HG02759 (cell line): Measurements from ENCODE around the gene MTREX.
"Not testable (repeated sequence)": the region's sequence is repeated elsewhere in the genome, so short reads cannot be mapped to it uniquely, and the experiment has no call there.

ENCODE experiments used
- ATAC-seq: cut with Tn5 transposase; IDR thresholded peaks from one replicate; pipeline ENCODE4 v1.9.1; 2021; ENCODE audit warnings: mild to moderate bottlenecking, moderate library complexity; ENCODE audit not compliant: unreplicated experiment

Gene MTREX

DNA sequence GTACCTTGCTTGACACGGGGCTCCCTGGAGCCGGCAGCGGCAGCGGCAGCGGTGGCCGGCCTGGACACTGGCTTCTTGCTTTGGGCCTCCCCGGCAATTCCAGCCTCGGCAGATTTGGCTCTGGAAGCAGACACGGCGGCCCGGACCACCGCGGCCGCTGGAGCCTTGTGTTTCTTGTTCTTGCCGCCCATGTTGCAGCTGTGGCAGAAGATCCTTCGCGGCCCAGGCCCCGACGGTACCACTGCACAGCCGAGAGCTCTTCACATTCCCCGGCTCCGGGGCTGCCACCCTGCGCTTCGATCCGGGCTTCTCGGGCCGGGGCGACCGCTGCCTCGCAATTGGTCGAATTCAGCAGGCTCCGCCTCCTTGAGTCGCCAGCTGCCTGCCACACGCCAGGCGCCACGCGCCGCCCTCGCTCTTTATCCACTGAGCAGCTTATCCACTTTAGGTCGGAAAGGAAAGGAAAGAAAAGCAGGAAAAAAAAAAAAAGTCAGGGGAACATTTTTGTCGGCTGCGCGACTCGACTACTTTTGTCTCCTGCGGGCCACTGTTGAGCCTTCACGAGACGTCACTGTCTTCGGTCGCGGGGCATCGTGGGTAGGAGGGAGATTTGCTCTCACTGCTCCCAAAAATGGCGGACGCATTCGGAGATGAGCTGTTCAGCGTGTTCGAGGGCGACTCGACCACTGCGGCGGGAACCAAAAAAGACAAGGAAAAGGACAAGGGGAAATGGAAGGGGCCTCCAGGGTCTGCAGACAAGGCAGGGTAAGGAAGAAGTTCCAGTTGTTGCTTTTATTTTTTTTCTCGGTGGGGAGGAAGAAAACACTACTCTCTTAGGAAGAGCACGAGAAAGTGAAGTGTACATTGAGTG is at the start of gene MTREX, which contains the start of gene DHX29:
MTREX (plus strand) TSS at position 607 of the 871 bp plus-strand sequence; CDS start at position 632, 25 bp downstream.
DHX29 (minus strand) TSS at position 312 of the 871 bp plus-strand sequence; CDS start at position 191, 121 bp downstream.
- peak; percentile 94 for ATAC-seq

DNA sequence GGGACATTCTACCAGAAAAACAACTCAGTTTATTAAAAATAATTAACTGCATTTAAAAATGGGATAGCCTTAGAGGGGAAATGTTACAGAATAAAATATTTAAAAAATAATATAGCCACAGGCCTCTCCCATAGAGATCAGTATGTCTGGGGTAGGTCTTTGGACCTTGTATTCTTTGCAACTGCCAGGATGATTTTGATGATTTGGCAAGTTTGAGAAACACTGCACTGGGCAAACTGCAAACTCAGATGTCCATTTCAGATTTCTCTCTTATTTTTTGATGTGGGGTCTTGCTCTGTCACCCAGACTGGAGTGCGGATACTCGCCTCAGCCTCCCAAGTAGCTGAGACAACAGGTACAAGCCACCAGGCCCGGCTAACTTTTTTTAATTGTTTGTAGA is 49.5 kb upstream of the MTREX start:
- no peak for ATAC-seq

GRCh38 chr5:55276771-55277170 is 31.0 kb upstream of the MTREX start:
- no peak for ATAC-seq

DNA sequence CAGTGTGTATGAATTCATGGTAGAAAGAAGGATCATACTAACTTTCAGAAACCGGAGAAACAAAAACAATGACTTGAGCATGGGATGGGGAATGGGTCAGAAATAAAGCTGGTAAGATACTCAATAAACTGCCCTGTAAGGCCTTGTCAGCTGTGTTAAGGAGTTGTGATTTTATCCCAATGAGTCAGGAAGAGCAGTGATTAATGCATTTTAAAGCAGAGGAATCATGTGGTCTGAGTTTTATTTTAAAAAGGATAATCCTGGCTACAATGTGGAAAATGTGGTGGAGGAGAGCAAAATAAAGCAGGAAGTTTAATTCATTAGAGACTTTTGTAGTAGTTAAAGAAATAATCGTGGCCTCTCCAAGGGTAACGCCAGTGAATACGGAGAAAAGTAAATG is 29.0 kb upstream of the MTREX start:
- no peak for ATAC-seq

- ATAC-seq = no peak
Measured at GRCh38 chr5:55286411-55286933, 21.3 kb upstream of the MTREX start.

DNA sequence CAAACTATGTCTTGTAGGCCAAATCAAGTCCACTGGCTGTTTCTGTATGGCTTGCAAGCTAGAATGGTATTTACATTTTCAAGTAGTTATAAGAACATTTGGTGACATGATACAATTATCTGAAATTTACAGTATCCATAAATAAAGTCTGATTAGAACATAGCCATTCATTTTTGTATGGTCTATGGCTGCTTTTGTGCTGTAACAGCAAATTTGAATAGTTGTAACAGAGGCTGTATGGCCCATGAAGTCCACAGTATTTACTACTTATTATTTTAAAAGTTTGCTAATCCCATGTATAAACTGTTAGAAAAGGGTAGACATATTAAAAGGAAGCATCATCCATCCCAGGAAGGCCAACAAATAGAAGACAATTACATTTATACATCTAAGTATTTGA is 18.0 kb upstream of the MTREX start:
- no peak for ATAC-seq

GRCh38 chr5:55290991-55291390 is 16.8 kb upstream of the MTREX start:
- no peak for ATAC-seq

DNA sequence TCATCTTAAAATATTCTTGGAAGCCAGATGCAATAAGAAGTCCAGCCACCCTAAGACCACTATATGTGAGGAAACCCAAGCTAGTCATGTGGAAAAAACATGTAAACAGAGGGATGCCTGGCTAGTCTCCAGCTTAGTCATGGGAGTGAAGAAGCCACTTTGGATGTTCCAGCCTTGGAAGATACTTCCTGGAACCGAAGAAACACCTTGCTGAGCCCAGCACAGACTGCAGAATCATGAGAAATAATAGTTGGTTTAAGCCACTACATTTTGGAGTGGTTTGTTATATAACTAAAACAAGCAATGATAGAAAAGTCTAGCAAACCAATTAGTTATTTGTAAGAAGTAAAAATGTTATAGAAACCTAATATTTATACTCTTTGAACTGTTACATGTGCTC is 12.9 kb upstream of the MTREX start:
- ATAC-seq = no peak

DNA sequence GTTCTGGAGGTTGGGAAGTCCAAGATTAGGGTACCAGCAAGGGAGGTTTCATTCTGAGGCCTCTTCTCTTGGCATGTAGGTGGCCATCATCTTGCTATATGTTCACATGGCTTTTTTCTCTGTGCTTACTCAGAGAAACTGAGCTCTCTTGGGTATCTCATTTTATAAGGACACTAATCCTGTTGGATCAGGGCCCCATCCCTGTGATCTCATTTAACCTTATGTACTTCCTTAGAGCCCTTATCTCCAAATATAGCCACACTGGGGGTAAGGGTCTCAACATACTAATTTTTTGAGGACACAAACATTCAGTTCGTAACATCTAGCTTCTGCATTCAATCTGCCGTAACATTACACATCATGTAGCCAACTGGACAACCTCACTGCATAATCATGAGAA is 6.9 kb upstream of the MTREX start:
- no peak for ATAC-seq

DNA sequence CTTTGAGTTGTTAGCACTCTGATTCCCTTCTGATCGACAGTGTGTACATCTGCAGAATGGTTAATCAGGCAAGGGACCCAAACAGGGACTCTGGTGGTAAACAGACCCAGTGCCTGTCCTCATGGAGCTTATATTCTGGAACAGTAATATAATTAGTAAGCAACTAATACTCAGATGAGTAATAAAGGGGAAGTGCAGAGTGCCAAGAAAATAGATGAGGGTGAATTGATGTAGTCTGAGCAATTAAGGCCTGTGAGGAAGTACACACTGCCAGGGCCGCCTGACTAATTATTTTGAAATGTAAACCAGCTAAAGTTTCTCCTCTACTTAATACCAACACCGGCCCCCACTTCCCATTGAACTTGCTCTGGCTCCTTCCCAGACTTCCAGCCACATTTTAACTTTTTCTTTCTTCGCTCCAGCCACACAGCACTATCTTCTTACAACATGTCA is 4.5 kb upstream of the MTREX start:
- no peak for ATAC-seq

GRCh38 chr5:55304584-55304983 is 3.2 kb upstream of the MTREX start:
- no peak for ATAC-seq

GRCh38 chr5:55305345-55305744 is 2.4 kb upstream of the MTREX start:
- no peak for ATAC-seq

- peak; percentile 16 for ATAC-seq
Measured at GRCh38 chr5:55306641-55307382, 977 bp upstream of the MTREX start.

- peak; percentile 13 for ATAC-seq
Measured at GRCh38 chr5:55308254-55308836, 556 bp downstream of the MTREX start.

GRCh38 chr5:55313870-55314617 is 6.3 kb downstream of the MTREX start:
- no peak for ATAC-seq

DNA sequence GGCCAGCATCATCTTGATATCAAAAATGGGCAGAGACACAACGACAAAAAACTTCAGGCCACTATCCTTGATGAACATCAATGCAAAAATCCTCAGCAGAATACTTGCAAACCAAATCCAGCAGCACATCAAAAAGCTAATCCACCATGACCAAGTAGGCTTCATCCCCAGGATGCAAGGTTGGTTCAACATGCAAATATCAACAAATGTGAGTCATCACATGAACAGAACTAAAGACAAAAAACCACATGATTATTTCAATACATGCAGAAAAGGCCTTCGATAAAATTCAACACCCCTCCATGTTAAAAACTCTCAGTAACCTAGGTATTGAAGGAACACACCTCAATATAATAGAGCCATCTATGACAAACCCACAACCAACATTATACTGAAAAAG is 8.5 kb downstream of the MTREX start:
- ATAC-seq = no peak

- no peak for ATAC-seq
Measured at GRCh38 chr5:55316837-55317236, 9.0 kb downstream of the MTREX start.

- not testable (repeated sequence) for ATAC-seq
Measured at GRCh38 chr5:55318237-55318636, 10.4 kb downstream of the MTREX start.

DNA sequence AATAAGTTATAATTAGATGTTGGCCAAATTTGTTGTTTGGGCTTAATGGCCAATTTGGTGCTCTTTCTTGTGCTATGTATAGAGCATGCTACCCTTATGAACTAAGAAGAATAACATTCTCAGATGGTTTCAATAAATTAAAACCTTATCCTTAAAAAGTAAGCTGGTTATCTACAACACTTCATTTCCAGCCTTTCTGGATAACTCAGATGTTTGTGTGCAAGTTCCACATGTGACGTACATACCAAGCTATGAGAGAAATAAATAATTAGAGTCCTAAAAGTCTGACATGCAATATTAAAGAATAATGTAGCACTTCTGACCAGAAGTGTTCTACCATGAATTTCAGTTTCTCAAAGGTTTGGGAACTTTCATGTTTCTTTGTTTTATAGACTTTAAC is 11.7 kb downstream of the MTREX start:
- ATAC-seq = no peak

- no peak for ATAC-seq
Measured at GRCh38 chr5:55320571-55320970, 12.8 kb downstream of the MTREX start.

DNA sequence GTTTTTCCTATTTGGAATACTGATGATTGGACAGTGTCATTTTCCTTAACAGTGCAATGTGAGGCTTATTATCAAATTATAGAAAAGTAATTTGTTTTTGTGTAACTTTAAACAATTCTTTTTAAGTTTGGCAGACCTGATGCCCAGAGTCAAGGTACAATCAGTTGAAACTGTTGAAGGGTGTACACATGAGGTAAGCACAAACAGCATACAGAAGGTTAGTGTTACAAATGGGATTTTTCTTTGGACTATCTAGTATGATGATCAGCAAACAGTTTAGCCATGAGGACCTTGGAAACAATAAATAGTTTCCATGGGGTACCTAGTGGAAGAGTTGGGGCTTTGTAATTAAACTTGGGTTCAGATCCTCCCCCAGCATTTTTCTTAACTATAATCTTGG is 16.2 kb downstream of the MTREX start:
- ATAC-seq = no peak
